NT2/D1 (cell line): ENCODE results near the gene G2E3.
"Not testable (repeated sequence)": the region's sequence is repeated elsewhere in the genome, so short reads cannot be mapped to it uniquely, and the experiment has no call there.

ENCODE experiments used
- DNase-seq: peaks from one replicate; pipeline ENCODE4 v3.0.0-alpha.2; 2011; ENCODE audit warnings: low read depth, low spot score
- H3K27me3 ChIP-seq: 2 replicates; pipeline ENCODE4 v1.6.0; 2011; ENCODE audit warnings: mild to moderate bottlenecking; ENCODE audit not compliant: insufficient read length, insufficient read depth
- H3K36me3 ChIP-seq: 2 replicates; pipeline ENCODE4 v1.6.1; 2011; ENCODE audit warnings: mild to moderate bottlenecking, low read length, mixed read lengths; ENCODE audit not compliant: insufficient read depth, insufficient read length
- H3K4me1 ChIP-seq: 2 replicates; pipeline ENCODE4 v1.5.1; 2011; ENCODE audit not compliant: insufficient read depth, insufficient read length
- H3K4me3 ChIP-seq: 2 replicates; pipeline ENCODE4 v1.5.1; 2011; ENCODE audit warnings: low read depth; ENCODE audit not compliant: insufficient read length
- H3K9ac ChIP-seq: 2 replicates; pipeline ENCODE4 v1.6.0; 2011; ENCODE audit warnings: low read depth; ENCODE audit not compliant: insufficient read length
- H3K9me3 ChIP-seq: 2 replicates; pipeline ENCODE4 v1.5.1; 2011; ENCODE audit warnings: mild to moderate bottlenecking, low read length; ENCODE audit not compliant: insufficient read depth
- SUZ12 ChIP-seq: IDR thresholded peaks from 2 replicates; pipeline ENCODE4 v1.6.1; 2011; ENCODE audit not compliant: insufficient read length, insufficient read depth; ENCODE audit errors: extremely low read depth
- YY1 ChIP-seq: IDR thresholded peaks from 2 replicates; pipeline ENCODE4 v1.6.1; 2011; ENCODE audit not compliant: insufficient read length, insufficient read depth
- ZNF274 ChIP-seq: IDR thresholded peaks from 2 replicates; pipeline ENCODE4 v1.6.1; 2011; ENCODE audit warnings: mild to moderate bottlenecking, low read depth, low read length

The G2E3 gene

GRCh38 chr14:30624132-30624423, 65.1 kb downstream of the G2E3 start:
- H3K4me1 ChIP-seq: no peaks in the 10 kb centered on the region
- no peak overlapping the region for H3K9ac ChIP-seq
- TF ChIP-seq ZNF274: no peak
- TF ChIP-seq YY1: no peak
- H3K36me3 ChIP-seq: peaks cover 21% of the 10 kb centered on the region
- DNase-seq: no peak
- H3K9me3 ChIP-seq: no peaks in the 10 kb centered on the region
- H3K27me3 ChIP-seq: no peaks in the 10 kb centered on the region
- H3K4me3 ChIP-seq: no peak overlapping the region

GRCh38 chr14:30625533-30625932, 66.6 kb downstream of the G2E3 start:
- H3K27me3 ChIP-seq: no peaks in the 10 kb centered on the region
- no peak overlapping the region for H3K4me3 ChIP-seq
- no peaks in the 10 kb centered on the region for H3K4me1 ChIP-seq
- TF ChIP-seq YY1 (no peak), ZNF274 (no peak), SUZ12 (no peak)
- peaks cover 24% of the 10 kb centered on the region for H3K36me3 ChIP-seq
- DNase-seq: no peak
- H3K9me3 ChIP-seq: no peaks in the 10 kb centered on the region
- no peak overlapping the region for H3K9ac ChIP-seq

- peaks cover 46% of the 10 kb centered on the region for H3K36me3 ChIP-seq
- H3K4me1 ChIP-seq, DNase-seq, H3K4me3 ChIP-seq, H3K9ac ChIP-seq, H3K27me3 ChIP-seq, H3K9me3 ChIP-seq: not testable (repeated sequence)
Observed at GRCh38 chr14:30629432-30629831, 70.5 kb downstream of the G2E3 start.

- Histone ChIP-seq H3K9ac (no peak overlapping the region), H3K27me3 (no peaks in the 10 kb centered on the region), H3K4me3 (no peak overlapping the region), H3K9me3 (no peaks in the 10 kb centered on the region), H3K36me3 (peaks cover 51% of the 10 kb centered on the region), H3K4me1 (no peaks in the 10 kb centered on the region)
- no peak for DNase-seq
- TF ChIP-seq ZNF274 (no peak), YY1 (no peak)
Observed at GRCh38 chr14:30630248-30630647, 71.3 kb downstream of the G2E3 start.

GRCh38 chr14:30632730-30633129, 73.8 kb downstream of the G2E3 start:
- H3K9ac ChIP-seq: no peak overlapping the region
- TF ChIP-seq ZNF274: no peak
- TF ChIP-seq SUZ12: no peak
- no peak for TF ChIP-seq YY1
- H3K4me3 ChIP-seq: no peak overlapping the region
- DNase-seq: no peak
- H3K27me3 ChIP-seq: no peaks in the 10 kb centered on the region
- H3K9me3 ChIP-seq: no peaks in the 10 kb centered on the region
- H3K36me3 ChIP-seq: peaks cover 54% of the 10 kb centered on the region
- no peaks in the 10 kb centered on the region for H3K4me1 ChIP-seq

GRCh38 chr14:30638926-30639325, 80.0 kb downstream of the G2E3 start:
- H3K36me3 ChIP-seq: peaks cover 60% of the 10 kb centered on the region
- TF ChIP-seq ZNF274 (no peak), YY1 (no peak), SUZ12 (no peak)
- H3K4me1 ChIP-seq: no peaks in the 10 kb centered on the region

GRCh38 chr14:30641207-30641606, 82.2 kb downstream of the G2E3 start:
- no peak overlapping the region for H3K9ac ChIP-seq
- TF ChIP-seq ZNF274 (no peak), YY1 (no peak), SUZ12 (no peak)
- H3K9me3 ChIP-seq: peaks cover 22% of the 10 kb centered on the region
- no peak for DNase-seq
- no peaks in the 10 kb centered on the region for H3K27me3 ChIP-seq
- no peak overlapping the region for H3K4me3 ChIP-seq
- no peaks in the 10 kb centered on the region for H3K4me1 ChIP-seq
- peaks cover 47% of the 10 kb centered on the region for H3K36me3 ChIP-seq

More at GRCh38 chr14:30638926-30639325, 80.0 kb downstream of the G2E3 start:
- Histone ChIP-seq H3K4me3 (no peak overlapping the region), H3K9ac (no peak overlapping the region), H3K9me3 (peaks cover 12% of the 10 kb centered on the region), H3K27me3 (no peaks in the 10 kb centered on the region)
- no peak for DNase-seq

- peaks cover 40% of the 10 kb centered on the region for H3K36me3 ChIP-seq
- DNase-seq, H3K4me1 ChIP-seq, H3K4me3 ChIP-seq, H3K9ac ChIP-seq, H3K27me3 ChIP-seq: not testable (repeated sequence)
- peaks cover 22% of the 10 kb centered on the region for H3K9me3 ChIP-seq
Observed at GRCh38 chr14:30644462-30644861, 85.5 kb downstream of the G2E3 start.
